Superior temporal gyrus (tissue), 1 donor: Measurements from ENCODE around the gene PPM1L.
A peak's percentile ranks its signal among the peaks of the same experiment; 100 is the strongest.
"Not testable (repeated sequence)": the region's sequence is repeated elsewhere in the genome, so short reads cannot be mapped to it uniquely, and the experiment has no call there.

Experiments used
- DNase-seq: peaks from one replicate; pipeline ENCODE4 v3.0.0-alpha.2; 2016; ENCODE audit errors: extremely low spot score

The PPM1L gene

GRCh38 chr3:160929595-160929994 lies 173.6 kb downstream of the PPM1L start:
- peak; percentile 47 for DNase-seq

- no peak for DNase-seq
These were observed 175.4 kb downstream of the PPM1L start for GRCh38 chr3:160931474-160931873.

GRCh38 chr3:160935413-160936095 lies 179.5 kb downstream of the PPM1L start:
- no peak for DNase-seq

GRCh38 chr3:160941885-160942494 lies 186.0 kb downstream of the PPM1L start:
- DNase-seq = peak; percentile 95

GRCh38 chr3:160943996-160944395 lies 188.0 kb downstream of the PPM1L start:
- no peak for DNase-seq

GRCh38 chr3:160945336-160945735 lies 189.3 kb downstream of the PPM1L start:
- DNase-seq = no peak

DNA sequence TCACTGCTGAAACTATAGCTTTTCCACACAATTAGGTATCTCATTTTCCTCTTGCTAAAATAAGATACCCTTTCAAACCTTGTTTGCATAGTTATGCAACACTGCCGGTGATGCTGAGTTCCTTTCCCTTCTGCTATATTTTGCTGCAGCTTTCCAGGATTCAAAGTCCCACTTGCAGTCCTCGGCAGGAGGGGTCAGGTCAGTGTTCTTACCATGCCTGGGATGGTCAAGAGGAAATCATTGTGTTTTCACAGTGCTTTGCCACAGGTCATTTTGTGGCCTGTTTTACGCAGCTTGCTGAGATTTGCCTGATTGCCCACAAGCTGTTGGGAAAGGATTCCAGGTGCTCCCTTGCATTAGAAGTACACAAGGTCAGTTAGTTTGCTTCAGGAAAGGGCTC lies 192.2 kb downstream of the PPM1L start:
- DNase-seq = no peak

DNA sequence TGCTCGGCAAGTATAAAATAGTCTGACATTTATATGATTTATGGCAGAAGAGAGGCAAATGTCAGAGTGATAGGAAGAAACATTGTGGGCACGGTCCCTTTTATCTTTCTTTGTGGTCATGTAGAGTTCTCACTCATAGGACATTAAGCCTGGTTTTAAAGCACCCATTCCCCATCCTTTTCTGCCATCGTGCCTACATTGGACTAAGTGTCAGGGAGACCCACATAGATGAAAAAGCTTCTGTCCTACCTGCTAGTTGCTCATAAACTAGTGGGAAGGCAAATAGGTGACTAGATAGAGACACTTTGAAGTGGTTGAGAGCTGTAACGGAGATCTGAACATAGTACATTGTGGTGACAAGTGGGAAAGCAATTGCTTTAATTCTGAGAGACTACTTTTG lies 193.4 kb downstream of the PPM1L start:
- DNase-seq = no peak

DNA sequence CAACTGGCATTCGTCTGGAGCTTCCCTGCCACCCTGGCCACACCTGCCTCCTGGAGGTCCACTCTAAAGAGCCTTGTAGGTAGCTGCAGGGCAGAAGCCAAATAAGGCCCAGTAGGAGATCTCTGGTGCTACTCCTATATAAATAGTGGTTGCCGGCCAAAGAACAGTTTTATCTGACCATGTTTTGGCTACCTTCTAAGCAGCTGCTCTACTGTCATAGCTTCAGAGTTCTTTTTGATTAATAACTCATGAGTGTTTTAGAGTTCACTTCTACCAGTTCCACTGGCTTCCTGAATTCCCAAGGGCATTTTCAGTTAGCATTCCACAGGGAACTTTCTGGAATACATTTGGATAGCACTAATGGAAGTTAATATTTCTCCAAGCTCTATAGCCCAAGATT lies 194.5 kb downstream of the PPM1L start:
- no peak for DNase-seq

DNA sequence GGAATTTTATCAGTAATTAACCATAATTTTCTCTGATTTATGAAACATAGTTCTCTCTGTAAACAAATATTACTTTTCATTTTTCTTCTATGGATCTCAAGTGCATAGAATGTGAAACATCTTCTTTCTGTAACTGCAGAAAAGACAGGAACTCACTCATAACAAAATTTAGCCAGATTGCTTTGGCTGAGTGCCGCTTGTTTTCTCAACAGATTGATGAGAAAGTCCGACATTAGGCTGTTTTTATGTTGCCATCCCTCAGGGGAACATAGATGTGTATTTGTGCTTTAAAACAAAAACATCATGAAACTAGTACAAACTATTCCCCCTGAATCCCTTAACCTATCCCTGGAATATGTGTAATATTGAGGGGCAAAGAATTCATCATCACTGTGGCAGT lies 194.9 kb downstream of the PPM1L start:
- no peak for DNase-seq

GRCh38 chr3:160951642-160952487 lies 195.8 kb downstream of the PPM1L start:
- no peak for DNase-seq

DNA sequence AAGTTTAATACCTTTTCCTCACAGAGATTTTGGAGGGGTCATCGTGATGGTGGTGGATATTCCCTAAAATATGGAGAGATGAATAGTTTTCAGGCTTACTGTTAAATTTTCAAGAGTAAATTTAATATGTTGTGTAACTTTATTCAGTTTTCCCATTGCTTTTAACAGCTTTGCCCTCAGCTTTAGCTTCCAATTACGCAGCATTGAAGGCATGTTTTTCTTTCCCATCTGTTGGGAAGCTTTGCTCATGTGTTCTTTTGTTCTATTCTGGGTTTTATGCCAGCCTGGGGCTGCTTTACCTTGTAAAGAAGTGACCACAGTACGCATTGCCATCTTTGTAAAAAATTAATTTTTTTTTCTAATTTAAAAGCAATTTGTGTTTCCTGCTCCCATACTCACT lies 197.7 kb downstream of the PPM1L start:
- DNase-seq = no peak

- DNase-seq = no peak
These were observed 200.8 kb downstream of the PPM1L start for GRCh38 chr3:160956785-160957184.

DNA sequence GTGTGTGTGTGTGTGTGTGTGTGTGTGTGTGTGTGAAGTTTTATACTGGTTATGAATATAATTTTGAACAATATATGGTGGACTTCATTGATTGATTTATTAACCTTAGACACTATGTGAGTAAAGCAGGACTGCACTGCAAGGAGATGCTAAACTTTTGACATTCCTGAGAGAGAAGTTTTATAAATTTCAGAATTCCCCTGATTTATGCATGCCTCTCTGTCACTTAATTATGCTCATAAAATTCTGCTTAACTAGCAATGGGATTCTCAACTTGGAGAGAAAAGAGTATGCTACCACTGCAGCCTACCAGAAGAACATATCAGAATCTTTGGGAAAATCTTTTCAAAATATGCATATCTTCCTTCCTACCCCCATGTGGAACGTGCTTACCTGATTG lies 204.5 kb downstream of the PPM1L start:
- no peak for DNase-seq

DNA sequence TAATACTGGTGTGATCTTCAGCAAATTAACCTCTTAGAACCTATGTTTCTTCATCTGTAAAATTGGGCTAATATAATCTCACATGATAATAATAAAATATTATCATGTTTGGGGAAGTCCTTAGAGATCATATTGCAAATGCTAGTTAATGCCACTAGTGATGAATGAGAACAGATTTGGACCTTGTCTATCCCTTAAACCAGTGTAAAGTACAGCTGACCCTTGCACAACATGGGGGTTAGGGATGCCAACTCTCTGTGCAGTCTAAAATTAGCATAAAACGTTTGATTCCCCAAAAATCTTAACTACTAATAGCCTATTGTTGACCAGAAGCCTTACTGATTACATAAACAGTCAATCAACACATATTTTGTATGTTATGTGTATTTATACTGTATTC lies 207.9 kb downstream of the PPM1L start:
- no peak for DNase-seq

DNA sequence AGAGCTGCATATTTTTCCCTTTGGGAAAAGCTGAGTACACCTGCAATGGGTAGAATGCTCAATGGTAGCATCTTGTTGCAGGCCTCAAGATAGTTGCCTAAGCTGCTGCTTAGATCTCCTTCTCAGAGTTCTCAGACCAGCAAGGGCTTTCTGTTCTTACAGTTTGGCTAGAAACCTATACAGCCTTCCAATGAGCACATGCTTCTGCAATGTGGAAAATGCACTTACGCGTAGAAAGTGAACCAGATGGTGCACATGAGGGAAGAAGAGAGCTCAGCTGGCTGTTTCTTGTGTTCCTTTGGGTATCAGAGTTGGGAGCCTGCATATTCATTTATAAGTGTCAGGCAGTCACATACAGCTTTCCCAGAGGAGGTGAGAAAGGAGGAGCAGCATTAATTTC lies 212.7 kb downstream of the PPM1L start:
- DNase-seq = peak; percentile 40

DNA sequence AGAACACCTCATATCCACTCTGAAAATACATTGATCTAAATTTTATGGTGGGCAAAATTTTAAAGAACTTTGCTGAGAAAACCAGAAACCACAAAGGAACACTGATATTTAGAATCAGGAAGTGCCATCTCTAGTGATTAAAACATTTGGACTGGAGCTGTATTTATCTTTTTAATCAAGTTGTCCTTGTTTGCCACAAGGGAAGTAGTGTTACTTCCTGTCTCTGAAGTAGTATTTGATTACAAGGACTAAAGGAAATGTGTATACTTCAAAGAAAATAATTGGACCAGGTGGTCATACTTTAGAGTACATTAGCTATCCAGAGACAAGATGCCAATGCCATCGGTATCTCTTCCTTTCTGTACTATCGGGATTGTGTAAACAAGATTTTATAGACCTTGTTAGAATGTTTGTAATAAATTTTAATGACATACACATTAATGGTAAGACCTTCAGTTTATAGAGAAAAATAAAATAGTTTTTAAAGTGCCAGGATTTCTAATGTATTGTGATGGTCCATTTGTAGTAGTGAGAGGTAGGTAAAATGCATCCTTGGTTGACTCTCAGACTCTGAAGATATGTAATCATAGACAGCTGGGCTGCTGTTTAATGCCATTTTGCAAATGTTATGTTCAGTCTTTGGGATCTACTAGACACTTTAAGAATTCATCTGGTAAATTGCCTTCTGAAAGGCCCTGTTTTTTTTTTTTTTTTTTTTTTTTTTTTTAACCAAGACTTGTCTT lies 217.2 kb downstream of the PPM1L start:
- no peak for DNase-seq

DNA sequence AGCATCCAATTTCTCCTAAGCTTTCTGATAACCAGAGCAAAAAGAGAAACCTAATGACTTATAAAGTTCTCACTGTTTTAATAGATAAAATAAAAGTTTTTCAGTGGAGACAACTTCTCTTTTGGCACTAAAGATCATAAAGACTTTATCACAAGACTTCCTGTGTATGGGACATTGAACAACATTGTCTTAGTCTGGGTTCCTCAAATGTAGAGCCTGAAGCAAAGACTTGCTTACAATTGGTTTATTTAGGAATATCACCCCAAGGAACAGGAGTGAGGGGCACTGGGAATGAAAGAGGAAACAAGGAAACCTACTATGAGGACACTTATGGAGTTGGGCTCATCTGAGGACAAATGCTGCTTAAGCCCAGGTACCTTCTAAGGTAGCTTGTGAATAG lies 221.7 kb downstream of the PPM1L start:
- DNase-seq = no peak

DNA sequence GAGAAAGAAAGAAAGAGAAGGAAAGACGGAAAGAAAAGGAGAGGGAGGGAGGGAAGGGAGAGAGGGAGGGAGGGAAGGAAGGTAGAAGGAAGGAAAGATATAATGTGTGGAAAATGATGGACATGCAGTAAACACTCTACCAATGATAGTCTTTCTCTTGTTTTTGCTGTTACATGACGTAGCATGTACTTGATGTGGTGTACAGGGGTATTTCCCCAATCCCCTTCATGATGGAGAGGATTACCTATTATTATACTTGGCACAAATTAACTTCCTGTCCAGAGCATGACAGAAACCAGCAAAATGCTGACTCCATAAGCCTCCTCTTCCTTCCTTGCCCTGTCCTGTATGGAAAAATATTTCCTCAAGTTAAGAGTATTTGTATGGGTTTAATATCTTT lies 224.7 kb downstream of the PPM1L start:
- DNase-seq = no peak

DNA sequence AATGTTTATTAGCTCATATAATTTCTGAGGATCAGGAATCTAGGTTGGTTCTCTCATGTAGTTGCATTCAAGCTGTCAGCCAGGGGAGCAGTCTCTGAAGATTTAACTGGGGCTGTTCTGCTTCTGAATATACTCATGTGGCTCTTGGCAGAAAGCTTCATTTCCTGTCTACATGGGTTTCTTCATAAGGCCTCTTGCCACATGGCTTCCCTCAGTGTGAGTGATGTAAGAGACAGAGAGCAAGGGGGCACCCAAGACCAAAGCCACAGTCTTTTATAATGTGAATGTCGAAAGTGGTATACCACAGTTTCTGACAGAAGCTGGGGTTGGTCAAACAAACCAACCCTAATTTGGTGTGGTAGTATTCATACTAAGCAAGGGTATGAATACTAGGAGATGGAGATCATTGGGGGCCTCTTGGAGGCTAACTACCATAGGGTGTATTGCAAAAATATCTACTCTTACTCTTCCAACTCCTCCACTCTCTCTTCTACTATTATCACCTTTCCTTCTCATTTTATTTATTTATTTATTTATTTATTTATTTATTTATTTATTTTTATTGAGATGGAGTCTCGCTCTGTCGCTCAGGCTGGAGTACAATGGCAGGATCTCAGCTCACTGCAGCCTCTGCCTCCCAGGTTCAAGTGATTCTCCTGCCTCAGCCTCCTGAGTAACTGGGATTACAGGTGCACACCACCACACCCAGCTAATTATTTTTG lies 225.3 kb downstream of the PPM1L start:
- DNase-seq = no peak

DNA sequence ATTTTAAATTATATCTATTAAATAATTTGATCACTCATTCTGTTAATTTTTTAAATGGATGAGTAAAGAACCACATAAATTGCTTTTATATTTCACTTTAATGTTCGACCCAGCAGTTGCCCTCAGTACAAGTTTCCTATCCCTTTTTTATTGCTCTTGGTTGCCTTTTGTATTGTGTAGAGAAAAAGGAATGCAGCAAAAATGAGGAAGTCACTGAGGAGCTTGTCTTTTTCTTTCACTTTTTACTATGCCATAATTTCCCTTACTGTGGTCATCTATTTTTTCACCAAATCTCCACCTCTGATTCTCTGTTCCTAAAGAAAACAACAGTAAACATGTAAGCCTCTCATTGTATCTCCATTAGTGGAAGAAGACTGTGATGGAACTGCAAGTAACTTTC lies 226.5 kb downstream of the PPM1L start:
- no peak for DNase-seq

DNA sequence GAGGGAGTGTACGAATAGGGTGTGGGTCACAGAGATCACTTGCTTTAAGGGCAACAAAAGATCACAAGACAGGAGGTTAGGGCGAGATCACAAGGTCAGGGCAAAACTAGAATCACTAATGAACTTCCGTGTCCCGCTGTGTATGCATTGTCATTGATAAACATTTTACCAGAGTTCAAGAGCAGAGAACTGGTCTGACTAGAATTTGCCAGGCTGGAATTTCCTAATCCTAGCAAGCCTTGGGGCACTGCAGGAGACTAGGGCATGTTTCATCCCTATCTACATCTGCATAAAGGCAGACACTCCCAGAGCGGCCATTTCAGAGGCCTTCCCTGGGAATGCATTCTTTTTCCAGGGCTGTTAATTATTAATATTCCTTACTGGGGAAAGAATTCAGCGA lies 227.9 kb downstream of the PPM1L start:
- not testable (repeated sequence) for DNase-seq
